ENCODE results near the gene LCN1. TPM values are rescaled to one million over a fixed set of nuclear protein-coding genes. Genes with fewer than 3 reads are reported as not detected.

LCN1 gene
- total RNA-seq, 2 donors from 2014 or later: 2.0 TPM; not detected in 1

GRCh38 chr9:135555203-135555602 is 34.0 kb downstream of the LCN1 start:
- no peak for ATAC-seq
- intact Hi-C loops (cut with DNase I): no loop called here
- DNase-seq: no peak

- ATAC-seq: no peak
- intact Hi-C loops (cut with DNase I): no loop called here
- no peak for DNase-seq
Measured at GRCh38 chr9:135555910-135556309, 34.7 kb downstream of the LCN1 start.

GRCh38 chr9:135559606-135560005 is 38.4 kb downstream of the LCN1 start:
- DNase-seq: no peak
- ATAC-seq: no peak
- intact Hi-C loops (cut with DNase I): no loop called here

GRCh38 chr9:135561391-135562234 is 40.4 kb downstream of the LCN1 start, which contains the start of gene PAEP:
Gene PAEP (plus strand): TSS chr9:135561756.
- DNase-seq (no peak), ATAC-seq (peak in 1 of 2 donors; percentile 29)
- intact Hi-C loops (cut with DNase I): no loop called here

- intact Hi-C loops (cut with DNase I): no loop called here
- ATAC-seq (no peak), DNase-seq (no peak)
Measured at GRCh38 chr9:135562235-135562745, 41.0 kb downstream of the LCN1 start.

- intact Hi-C loops (cut with DNase I): no loop called here
- no peak for DNase-seq
- ATAC-seq: no peak
Measured at GRCh38 chr9:135563039-135563476, 41.8 kb downstream of the LCN1 start.

GRCh38 chr9:135563858-135564257 is 42.6 kb downstream of the LCN1 start:
- intact Hi-C loops (cut with DNase I): no loop called here
- DNase-seq (no peak), ATAC-seq (no peak)

- ATAC-seq (no peak), DNase-seq (no peak)
- intact Hi-C loops (cut with DNase I): no loop called here
Measured at GRCh38 chr9:135565141-135565628, 43.9 kb downstream of the LCN1 start.

- ATAC-seq (no peak), DNase-seq (no peak)
- intact Hi-C loops (cut with DNase I): no loop called here
Measured at GRCh38 chr9:135565636-135566035, 44.4 kb downstream of the LCN1 start.

- intact Hi-C loops (cut with DNase I): no loop called here
- no peak for ATAC-seq
- DNase-seq: no peak
Measured at GRCh38 chr9:135566552-135566951, 45.3 kb downstream of the LCN1 start.

- intact Hi-C loops (cut with DNase I): no loop called here
- DNase-seq (no peak), ATAC-seq (no peak)
Measured at GRCh38 chr9:135567311-135567710, 46.1 kb downstream of the LCN1 start.

GRCh38 chr9:135568026-135568425 is 46.8 kb downstream of the LCN1 start:
- intact Hi-C loops (cut with DNase I): no loop called here
- DNase-seq: no peak
- ATAC-seq: no peak

- no peak for ATAC-seq
- intact Hi-C loops (cut with DNase I): no loop called here
- DNase-seq: no peak
Measured at GRCh38 chr9:135570456-135570855, 49.2 kb downstream of the LCN1 start.

- ATAC-seq (no peak), DNase-seq (no peak)
- intact Hi-C loops (cut with DNase I): no loop called here
Measured at GRCh38 chr9:135572233-135572632, 51.0 kb downstream of the LCN1 start.

- DNase-seq (no peak), ATAC-seq (no peak)
- intact Hi-C loops (cut with DNase I): no loop called here
Measured at GRCh38 chr9:135573124-135573523, 51.9 kb downstream of the LCN1 start.

GRCh38 chr9:135574331-135574730 is 53.1 kb downstream of the LCN1 start:
- no peak for DNase-seq
- no peak for ATAC-seq
- intact Hi-C loops (cut with DNase I): no loop called here

GRCh38 chr9:135574943-135575342 is 53.7 kb downstream of the LCN1 start:
- no peak for DNase-seq
- no peak for ATAC-seq
- intact Hi-C loops (cut with DNase I): no loop called here

Data from left cardiac atrium (tissue), 4 donors.